Measurements from ENCODE around the gene CD274. TPM values are rescaled to one million over a fixed set of nuclear protein-coding genes. Genes with fewer than 3 reads are reported as not detected.
"Not testable (repeated sequence)": the region's sequence is repeated elsewhere in the genome, so short reads cannot be mapped to it uniquely, and the experiment has no call there.

The CD274 gene
- total and polyA plus RNA-seq, 9 donors: 0.34 to 0.96 (median 0.74) TPM

DNA sequence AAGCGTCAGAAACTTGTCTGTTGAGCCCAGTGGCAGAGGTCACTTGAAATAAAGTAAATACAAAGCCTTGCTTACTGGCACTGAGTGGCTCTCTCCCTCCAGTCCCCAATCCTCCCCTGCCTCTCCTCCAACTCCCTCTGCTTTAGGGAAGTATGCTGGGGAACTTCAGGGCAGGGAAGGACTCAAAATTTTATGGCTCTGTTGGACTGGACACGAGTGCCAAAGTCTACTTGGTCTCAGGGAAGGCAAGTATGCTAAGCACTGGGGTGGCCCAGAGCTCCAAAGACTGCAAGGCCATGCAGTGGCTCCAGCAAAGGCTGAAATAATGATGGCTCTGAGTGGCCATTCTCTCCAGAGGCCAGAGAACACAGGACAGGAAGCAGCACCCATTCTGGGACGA lies 22.2 kb upstream of the CD274 start:
- H3K36me3 ChIP-seq (ENCODE audit: control insufficient read depth, insufficient read depth, low read length): peaks cover 23% of the 10 kb centered on the region
- H3K27me3 ChIP-seq (ENCODE audit: control insufficient read depth, insufficient read depth, low read length): no peaks in the 10 kb centered on the region
- DNase-seq: no peak
- no peaks in the 10 kb centered on the region for H3K4me1 ChIP-seq (ENCODE audit: control insufficient read depth, insufficient read depth, low read length)
- H3K27ac ChIP-seq (ENCODE audit: low read length): no peak overlapping the region
- WGBS (ENCODE audit: insufficient coverage): 78% methylated on average over 1 of the region's 3 CpGs
- H3K9me3 ChIP-seq (replicated peaks; ENCODE audit: control insufficient read depth, low read depth, low read length): no peaks in the 10 kb centered on the region
- H3K4me3 ChIP-seq (ENCODE audit: low read length): no peak overlapping the region

- WGBS (ENCODE audit: insufficient coverage): no CpG with 5 or more reads among the region's 2 CpGs
- H3K27ac ChIP-seq (ENCODE audit: low read length): no peak overlapping the region
- no peak overlapping the region for H3K4me3 ChIP-seq (ENCODE audit: low read length)
- no peaks in the 10 kb centered on the region for H3K4me1 ChIP-seq (ENCODE audit: control insufficient read depth, insufficient read depth, low read length)
- DNase-seq: no peak
- peaks cover 23% of the 10 kb centered on the region for H3K36me3 ChIP-seq (ENCODE audit: control insufficient read depth, insufficient read depth, low read length)
- no peaks in the 10 kb centered on the region for H3K27me3 ChIP-seq (ENCODE audit: control insufficient read depth, insufficient read depth, low read length)
- no peaks in the 10 kb centered on the region for H3K9me3 ChIP-seq (replicated peaks; ENCODE audit: control insufficient read depth, low read depth, low read length)
These were observed 21.4 kb upstream of the CD274 start for GRCh38 chr9:5428794-5429528.

DNA sequence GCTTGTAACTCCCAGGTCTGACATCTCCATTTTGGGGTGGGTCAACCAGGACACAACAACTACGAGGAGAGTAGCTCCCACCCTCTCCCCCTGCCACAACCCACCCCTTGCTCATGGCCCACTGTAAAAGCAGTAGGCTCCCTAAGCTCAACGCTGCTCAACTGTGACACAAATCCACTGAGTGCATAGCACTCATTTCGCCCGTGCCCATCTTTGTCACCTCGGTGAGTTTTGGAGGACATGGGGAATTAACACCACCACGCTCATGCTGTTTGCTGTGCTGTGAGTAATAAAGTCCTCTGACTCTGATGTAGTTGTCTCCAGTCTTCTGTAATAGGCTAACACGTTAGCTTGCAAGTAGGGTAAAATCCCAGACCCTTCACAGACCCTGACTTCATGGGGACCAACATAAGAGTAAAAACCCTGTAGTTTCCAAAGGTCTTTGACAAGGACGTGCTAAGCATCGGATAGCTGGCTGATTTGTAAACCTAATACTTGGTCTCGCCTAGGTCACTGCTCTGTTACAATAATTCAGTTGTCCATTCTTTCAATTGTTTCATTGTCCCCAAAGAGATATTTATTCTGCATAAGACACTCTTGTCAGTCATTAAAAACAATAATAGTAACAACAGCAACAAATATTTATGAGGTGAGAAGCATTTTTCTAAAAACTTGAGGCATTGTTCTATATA lies 20.3 kb upstream of the CD274 start:
- H3K4me1 ChIP-seq (ENCODE audit: control insufficient read depth, insufficient read depth, low read length): no peaks in the 10 kb centered on the region
- no peaks in the 10 kb centered on the region for H3K9me3 ChIP-seq (replicated peaks; ENCODE audit: control insufficient read depth, low read depth, low read length)
- H3K27ac ChIP-seq (ENCODE audit: low read length): no peak overlapping the region
- H3K36me3 ChIP-seq (ENCODE audit: control insufficient read depth, insufficient read depth, low read length): peaks cover 27% of the 10 kb centered on the region
- H3K4me3 ChIP-seq (ENCODE audit: low read length): no peak overlapping the region
- H3K27me3 ChIP-seq (ENCODE audit: control insufficient read depth, insufficient read depth, low read length): no peaks in the 10 kb centered on the region
- DNase-seq: no peak
- 89% methylated on average over 7 of the region's 10 CpGs for WGBS (ENCODE audit: insufficient coverage)

DNA sequence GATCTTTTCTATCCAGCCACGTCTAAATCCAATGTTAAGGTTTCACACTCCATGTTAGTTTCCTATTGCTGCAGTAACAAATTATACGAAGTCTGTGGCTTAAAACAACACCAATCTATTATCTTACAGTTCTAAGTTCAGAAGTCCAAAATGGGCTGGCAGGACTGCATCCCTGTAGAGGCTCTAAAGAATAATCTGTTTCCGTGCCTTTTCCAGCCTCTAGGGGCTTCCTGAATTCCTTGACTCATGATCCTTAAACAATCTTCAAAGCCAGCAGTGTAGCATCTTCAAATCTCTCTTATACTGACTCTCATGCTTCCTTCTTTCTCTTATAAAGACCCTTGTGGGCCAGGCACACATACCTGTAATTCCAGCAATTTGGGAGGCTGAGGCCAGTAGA lies 19.4 kb upstream of the CD274 start:
- Histone ChIP-seq H3K4me3 (ENCODE audit: low read length) (no peak overlapping the region), H3K9me3 (replicated peaks; ENCODE audit: control insufficient read depth, low read depth, low read length) (no peaks in the 10 kb centered on the region), H3K27ac (ENCODE audit: low read length) (no peak overlapping the region), H3K4me1 (ENCODE audit: control insufficient read depth, insufficient read depth, low read length) (peaks cover under 1% of the 10 kb centered on the region), H3K27me3 (ENCODE audit: control insufficient read depth, insufficient read depth, low read length) (no peaks in the 10 kb centered on the region), H3K36me3 (ENCODE audit: control insufficient read depth, insufficient read depth, low read length) (peaks cover 35% of the 10 kb centered on the region)
- 100% methylated on average over 1 of the region's 3 CpGs for WGBS (ENCODE audit: insufficient coverage)
- DNase-seq: no peak

GRCh38 chr9:5432890-5433289 lies 17.5 kb upstream of the CD274 start:
- not testable (repeated sequence) for H3K27ac ChIP-seq (ENCODE audit: low read length); DNase-seq; H3K4me3 ChIP-seq (ENCODE audit: low read length); H3K9me3 ChIP-seq (replicated peaks; ENCODE audit: control insufficient read depth, low read depth, low read length); H3K27me3 ChIP-seq (ENCODE audit: control insufficient read depth, insufficient read depth, low read length); H3K4me1 ChIP-seq (ENCODE audit: control insufficient read depth, insufficient read depth, low read length)
- WGBS (ENCODE audit: insufficient coverage): 97% methylated on average over 20 of the region's 24 CpGs
- H3K36me3 ChIP-seq (ENCODE audit: control insufficient read depth, insufficient read depth, low read length): peaks cover 33% of the 10 kb centered on the region

DNA sequence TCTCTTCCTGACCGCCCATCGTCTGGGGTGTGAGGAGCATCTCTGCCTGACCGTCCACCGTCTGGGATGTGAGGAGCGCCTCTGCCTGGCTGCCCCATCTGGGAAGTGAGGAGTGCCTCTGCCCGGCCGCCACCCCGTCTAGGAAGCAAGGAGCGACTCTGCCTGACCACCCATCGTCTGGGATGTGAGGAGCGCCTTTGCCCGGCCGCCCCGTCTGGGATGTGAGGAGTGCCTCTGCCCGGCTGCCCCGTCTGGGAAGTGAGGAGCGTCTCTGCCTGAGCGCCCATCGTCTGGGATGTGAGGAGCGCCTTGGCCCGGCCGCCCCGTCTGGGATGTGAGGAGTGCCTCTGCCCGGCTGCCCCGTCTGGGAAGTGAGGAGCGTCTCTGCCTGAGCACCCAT lies 17.0 kb upstream of the CD274 start:
- not testable (repeated sequence) for H3K9me3 ChIP-seq (replicated peaks; ENCODE audit: control insufficient read depth, low read depth, low read length); H3K4me1 ChIP-seq (ENCODE audit: control insufficient read depth, insufficient read depth, low read length); DNase-seq; H3K27ac ChIP-seq (ENCODE audit: low read length); H3K4me3 ChIP-seq (ENCODE audit: low read length); H3K27me3 ChIP-seq (ENCODE audit: control insufficient read depth, insufficient read depth, low read length)
- peaks cover 33% of the 10 kb centered on the region for H3K36me3 ChIP-seq (ENCODE audit: control insufficient read depth, insufficient read depth, low read length)
- 88% methylated on average over 19 of the region's 26 CpGs for WGBS (ENCODE audit: insufficient coverage)

DNA sequence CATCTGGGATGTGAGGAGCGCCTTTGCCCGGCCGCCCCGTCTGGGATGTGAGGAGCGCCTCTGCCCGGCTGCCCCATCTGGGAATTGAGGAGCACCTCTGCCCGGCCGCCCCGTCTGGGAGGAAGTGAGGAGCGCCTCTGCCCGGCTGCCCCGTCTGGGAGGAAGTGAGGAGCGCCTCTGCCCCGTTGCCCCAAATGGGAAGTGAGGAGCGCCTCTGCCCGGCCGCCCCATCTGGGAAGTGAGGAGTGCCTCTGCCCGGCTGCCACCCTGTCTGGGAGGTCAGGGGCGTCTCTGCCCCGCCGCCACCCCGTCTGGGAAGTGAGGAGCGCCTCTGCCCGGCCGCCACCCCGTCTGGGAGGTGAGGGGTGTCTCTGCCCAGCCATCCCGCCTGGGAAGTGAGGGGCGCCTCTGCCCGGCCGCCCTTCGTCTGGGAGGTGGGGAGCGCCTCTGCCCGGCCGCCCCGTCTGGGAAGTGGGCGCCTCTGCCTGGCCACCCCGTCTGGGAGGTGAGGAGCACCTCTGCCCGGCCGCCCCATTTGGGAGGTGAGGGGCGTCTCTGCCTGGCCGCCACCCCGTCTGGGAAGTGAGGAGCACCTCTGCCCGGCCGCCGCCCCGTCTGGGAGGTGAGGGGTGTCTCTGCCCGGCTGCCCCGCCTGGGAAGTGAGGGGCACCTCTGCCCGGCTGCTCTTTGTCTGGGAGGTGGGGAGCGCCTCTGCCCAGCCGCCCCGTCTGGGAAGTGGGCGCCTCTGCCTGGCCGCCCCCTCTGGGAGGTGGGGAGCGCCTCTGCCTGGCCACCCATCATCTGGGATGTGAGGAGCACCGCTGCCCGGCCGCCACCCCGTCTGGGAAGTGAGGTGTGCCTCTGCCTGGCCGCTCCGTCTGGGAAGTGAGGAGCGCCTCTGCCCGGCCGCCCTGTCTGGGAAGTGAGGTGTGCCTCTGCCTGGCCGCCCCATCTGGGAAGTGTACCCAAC lies 16.2 kb upstream of the CD274 start:
- not testable (repeated sequence) for H3K27ac ChIP-seq (ENCODE audit: low read length)

DNA sequence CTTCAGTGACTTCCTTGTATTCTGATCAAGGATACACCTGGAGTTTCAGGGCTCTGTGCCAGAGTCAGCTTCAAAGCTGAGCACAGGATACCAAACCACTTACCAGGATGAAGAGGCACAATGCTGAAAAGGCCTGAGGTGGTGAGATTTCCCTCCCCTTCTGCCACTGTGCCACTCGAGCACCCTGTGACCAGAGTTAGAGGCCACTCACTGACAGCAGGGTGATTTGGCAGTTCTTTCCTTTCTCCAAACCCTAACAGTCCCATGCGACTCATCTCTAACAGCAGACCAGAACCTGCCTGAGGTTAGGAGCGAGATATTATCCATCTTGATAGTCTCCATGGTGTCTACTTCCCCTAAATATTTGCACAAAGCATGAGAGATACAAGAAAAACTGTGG lies 14.4 kb upstream of the CD274 start:
- Histone ChIP-seq H3K4me1 (ENCODE audit: control insufficient read depth, insufficient read depth, low read length) (peaks cover 13% of the 10 kb centered on the region), H3K27me3 (ENCODE audit: control insufficient read depth, insufficient read depth, low read length) (no peaks in the 10 kb centered on the region), H3K9me3 (replicated peaks; ENCODE audit: control insufficient read depth, low read depth, low read length) (no peaks in the 10 kb centered on the region), H3K27ac (ENCODE audit: low read length) (no peak overlapping the region), H3K4me3 (ENCODE audit: low read length) (no peak overlapping the region), H3K36me3 (ENCODE audit: control insufficient read depth, insufficient read depth, low read length) (peaks cover 19% of the 10 kb centered on the region)
- no peak for DNase-seq
- 100% methylated on average over 1 of the region's 3 CpGs for WGBS (ENCODE audit: insufficient coverage)

More for the DNA sequence above, 16.2 kb upstream of the CD274 start:
- not testable (repeated sequence) for H3K4me3 ChIP-seq (ENCODE audit: low read length); H3K27me3 ChIP-seq (ENCODE audit: control insufficient read depth, insufficient read depth, low read length); DNase-seq; H3K9me3 ChIP-seq (replicated peaks; ENCODE audit: control insufficient read depth, low read depth, low read length)
- peaks cover 33% of the 10 kb centered on the region for H3K36me3 ChIP-seq (ENCODE audit: control insufficient read depth, insufficient read depth, low read length)
- 94% methylated on average over 53 of the region's 65 CpGs for WGBS (ENCODE audit: insufficient coverage)
- H3K4me1 ChIP-seq (ENCODE audit: control insufficient read depth, insufficient read depth, low read length): peaks cover 13% of the 10 kb centered on the region

GRCh38 chr9:5436441-5436840 lies 13.9 kb upstream of the CD274 start:
- no peaks in the 10 kb centered on the region for H3K9me3 ChIP-seq (replicated peaks; ENCODE audit: control insufficient read depth, low read depth, low read length)
- no peak overlapping the region for H3K27ac ChIP-seq (ENCODE audit: low read length)
- peaks cover 16% of the 10 kb centered on the region for H3K36me3 ChIP-seq (ENCODE audit: control insufficient read depth, insufficient read depth, low read length)
- DNase-seq: no peak
- no peaks in the 10 kb centered on the region for H3K27me3 ChIP-seq (ENCODE audit: control insufficient read depth, insufficient read depth, low read length)
- peaks cover 13% of the 10 kb centered on the region for H3K4me1 ChIP-seq (ENCODE audit: control insufficient read depth, insufficient read depth, low read length)
- WGBS (ENCODE audit: insufficient coverage): no CpG with 5 or more reads among the region's 2 CpGs
- no peak overlapping the region for H3K4me3 ChIP-seq (ENCODE audit: low read length)

All from muscle of leg (tissue), 11 donors.